HG03460 (cell line): Measurements from ENCODE around the gene NDUFAF2.
"Not testable (repeated sequence)": the region's sequence is repeated elsewhere in the genome, so short reads cannot be mapped to it uniquely, and the experiment has no call there.

Source experiments
- ATAC-seq: cut with Tn5 transposase; IDR thresholded peaks from one replicate; pipeline ENCODE4 v1.9.1; 2021; ENCODE audit not compliant: unreplicated experiment

Gene NDUFAF2

DNA sequence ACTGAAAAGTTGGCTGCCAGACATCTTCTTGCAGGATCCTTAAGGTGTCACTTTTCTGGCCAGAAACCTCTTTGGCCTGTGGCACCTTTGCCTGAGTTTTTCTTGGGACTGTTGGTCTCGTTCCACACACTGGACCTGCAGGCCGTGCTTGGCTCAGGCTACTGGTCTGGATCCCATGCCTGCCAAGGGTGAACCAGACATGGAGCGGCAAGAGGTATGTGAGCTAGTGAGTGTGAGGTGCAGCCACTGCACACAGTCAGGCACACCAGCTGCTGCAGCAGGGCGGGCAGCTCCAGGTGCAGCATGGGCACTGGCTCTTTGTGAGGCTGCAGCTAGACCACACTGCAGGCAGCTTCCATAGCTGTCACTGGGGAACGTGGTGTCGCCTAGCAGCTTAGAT lies 47.9 kb downstream of the NDUFAF2 start:
- no peak for ATAC-seq

DNA sequence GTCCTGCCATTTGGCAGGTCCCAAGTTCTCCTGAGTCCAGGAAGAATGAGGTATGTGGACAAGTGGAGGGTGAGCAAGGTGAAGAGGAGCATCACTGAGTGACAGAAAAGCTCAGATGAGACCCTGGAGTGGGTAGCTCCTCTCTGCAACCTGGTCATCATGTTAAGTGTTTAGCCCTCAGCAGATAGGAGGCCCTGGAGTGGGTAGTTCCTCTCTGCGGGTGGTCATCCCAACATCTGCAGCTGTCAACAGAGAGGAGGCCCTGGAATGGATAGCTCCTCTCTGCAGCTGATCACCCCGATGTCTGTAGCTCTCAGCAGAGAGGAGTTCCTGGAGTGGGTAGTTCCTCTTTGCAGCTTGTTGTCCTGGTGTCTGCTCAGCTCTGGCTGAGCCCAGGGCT lies 48.4 kb downstream of the NDUFAF2 start:
- ATAC-seq: no peak

DNA sequence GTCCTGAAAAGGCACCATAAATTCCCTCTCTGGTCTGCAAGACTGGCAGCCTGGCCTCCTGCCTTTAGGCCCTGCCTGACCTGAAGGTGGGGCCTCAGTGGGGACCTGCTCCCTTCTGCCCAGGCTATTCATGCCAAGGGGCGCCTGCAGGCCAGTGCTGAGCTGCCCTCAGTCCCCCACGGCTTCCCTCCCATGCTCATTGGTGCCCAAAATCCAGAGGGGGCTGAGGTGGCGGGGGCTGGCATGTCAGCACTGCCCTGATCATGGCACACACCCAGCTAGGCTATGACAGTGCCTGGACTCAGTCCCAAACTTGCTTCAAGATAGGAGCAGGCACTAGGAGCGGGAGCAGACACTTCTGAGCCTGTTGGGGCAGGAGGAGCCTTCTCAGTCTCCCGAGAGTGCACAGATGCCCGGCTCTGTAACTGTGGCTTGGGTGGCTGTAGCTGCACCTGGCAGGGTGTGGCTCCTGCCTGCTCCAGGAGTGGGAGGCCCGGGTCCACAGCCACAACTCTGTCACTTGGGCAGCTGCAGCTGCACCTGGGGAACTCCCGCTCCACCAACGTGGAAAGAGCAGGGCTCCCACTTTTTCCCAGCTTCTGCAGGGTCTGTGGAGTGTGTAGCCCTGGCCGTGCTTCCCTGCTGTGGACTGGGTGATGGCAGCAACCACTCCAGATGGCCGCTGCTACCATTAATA lies 49.0 kb downstream of the NDUFAF2 start:
- ATAC-seq: no peak

DNA sequence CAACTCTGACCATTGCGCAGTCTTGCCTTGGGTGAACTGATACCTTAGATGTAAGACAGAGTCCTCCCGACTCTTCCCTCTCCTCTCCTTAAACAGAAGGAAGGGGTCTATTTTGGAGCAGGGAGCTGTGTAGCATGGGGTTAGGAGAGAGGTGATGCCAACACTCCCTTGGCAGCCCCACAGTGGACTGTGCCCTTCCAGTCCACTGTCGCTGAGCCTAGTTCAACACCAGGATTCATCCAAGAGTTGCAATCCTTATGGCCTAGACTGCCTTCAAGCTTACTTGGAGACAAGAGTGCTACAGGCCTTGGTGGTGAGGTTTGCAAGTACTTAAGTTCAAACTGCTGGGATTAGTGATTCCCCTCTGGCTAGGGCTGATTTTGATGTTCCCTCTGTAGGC lies 51.4 kb downstream of the NDUFAF2 start:
- ATAC-seq: no peak

DNA sequence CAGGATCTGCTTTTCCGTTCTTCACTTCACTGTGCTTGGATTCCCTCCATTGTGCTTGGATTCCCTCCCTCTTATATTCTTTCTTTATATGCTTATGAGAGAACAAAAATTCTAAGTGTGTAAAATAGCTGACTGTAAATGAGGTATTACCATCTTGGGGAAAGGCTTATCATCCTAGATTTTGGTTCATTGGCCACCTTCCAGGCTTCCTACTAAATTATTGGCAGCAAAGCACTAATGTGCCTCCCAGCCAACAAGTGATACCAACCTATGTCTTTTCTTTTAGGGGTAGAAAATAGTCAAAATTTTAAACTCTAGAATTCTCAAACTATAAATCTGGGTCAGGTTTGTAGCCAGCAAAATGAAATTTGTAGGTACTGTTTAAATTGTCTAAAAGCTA lies 52.7 kb downstream of the NDUFAF2 start:
- ATAC-seq: no peak

DNA sequence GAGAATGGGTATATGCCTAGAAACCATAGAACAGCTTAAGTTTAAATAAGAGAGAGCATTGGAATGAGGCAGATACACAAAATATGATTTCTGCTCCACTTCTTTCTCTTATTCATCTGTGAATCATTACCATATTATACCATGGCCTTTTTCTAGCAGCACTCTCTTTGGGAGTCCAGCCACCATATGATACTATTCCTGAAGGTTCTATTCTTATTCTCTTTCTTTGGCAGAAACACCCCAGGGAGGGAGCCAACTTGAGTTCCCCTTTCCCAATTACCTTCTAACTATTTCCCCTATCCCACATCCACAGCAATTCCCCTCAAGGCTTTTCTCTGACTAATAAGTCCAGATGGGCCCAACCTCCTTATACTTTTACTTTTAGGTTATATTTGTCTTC lies 55.9 kb downstream of the NDUFAF2 start:
- ATAC-seq: no peak

DNA sequence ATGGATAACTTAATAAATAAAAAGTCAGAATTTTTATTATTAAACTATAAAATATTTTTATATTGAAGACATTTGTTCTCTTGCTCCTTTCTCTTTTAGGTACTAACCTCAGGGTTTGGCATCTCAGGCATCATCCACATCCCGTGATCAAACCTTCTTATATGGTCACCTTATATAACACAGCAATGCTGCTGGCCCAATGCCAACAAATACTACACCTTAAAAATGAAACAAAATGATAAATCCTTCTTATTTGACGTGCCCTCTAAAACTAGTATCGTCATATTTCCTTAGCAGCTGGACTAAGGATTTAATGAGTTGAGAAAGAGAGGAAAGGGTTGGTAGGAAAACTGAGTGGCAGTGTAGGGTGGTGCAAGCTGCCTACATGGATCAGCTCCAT lies 56.6 kb downstream of the NDUFAF2 start:
- no peak for ATAC-seq

DNA sequence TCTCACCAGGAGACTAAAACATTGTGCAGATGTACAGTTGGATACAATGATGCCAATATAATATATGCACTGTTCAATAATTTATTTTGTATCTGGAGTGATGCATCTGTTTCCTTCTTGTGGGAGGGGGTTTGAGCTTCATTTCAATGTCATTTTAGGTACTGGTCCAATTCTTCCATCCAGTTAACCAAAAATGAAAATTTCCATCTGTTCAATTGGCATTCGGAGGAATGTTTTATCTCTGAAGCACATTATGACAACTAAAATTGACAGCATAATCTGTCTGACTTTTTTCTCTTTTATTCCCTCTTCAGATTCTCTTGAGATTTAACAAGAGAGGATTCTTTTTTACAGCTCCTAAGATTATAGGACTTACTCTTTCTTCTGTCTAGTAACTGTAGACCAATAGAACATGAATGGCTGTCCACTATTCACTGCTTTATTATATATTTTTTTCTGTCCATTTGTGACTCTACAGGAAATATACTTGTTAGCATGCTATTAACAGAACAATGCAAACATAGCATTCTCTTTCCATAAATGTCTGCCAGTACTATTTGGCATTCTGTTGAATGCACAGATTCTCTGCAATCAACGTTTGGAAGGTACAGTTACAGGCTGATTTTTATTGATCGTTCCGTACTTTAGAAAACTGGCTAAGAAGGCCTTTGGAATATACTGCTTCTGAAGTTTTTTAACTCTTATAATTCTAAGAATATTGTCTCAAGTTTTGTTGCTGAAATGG lies 57.8 kb downstream of the NDUFAF2 start:
- ATAC-seq: no peak

DNA sequence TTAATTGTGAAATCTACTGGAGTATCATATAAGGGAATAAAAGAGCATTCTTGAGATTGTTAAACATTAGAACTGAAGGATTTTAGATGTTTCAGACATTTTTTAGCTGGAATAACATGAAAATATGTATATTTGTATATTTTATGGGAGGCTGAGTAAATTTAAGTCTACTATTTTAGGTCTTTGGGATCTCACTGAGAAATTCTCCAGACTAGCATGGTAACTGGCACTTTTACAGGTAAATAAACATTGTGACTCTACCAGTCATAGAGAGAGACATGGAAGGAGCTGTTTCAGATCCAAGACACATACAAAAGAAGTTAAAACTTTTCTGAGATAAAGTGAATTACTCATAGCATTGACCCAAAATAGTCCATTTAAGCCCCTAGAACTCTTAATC lies 59.4 kb downstream of the NDUFAF2 start:
- no peak for ATAC-seq

DNA sequence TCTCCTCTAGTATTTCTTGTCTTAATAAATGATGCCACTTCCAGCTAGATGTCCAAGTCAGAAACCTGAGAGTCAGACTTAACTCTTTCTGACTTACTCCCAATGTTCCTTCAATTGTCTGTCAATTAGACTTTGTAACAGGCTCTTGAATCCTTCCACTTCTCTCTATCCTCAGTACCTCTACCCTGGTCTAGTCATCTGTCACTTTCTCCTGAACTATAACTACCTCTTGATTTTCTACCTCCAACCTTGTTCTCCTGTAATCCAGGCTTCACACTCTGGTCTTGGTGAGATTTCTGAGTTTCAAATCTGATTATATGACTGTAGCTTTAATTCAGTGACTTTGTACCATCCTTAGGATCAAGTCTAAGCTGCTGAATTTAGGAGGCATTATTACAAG lies 64.9 kb downstream of the NDUFAF2 start:
- ATAC-seq: no peak

DNA sequence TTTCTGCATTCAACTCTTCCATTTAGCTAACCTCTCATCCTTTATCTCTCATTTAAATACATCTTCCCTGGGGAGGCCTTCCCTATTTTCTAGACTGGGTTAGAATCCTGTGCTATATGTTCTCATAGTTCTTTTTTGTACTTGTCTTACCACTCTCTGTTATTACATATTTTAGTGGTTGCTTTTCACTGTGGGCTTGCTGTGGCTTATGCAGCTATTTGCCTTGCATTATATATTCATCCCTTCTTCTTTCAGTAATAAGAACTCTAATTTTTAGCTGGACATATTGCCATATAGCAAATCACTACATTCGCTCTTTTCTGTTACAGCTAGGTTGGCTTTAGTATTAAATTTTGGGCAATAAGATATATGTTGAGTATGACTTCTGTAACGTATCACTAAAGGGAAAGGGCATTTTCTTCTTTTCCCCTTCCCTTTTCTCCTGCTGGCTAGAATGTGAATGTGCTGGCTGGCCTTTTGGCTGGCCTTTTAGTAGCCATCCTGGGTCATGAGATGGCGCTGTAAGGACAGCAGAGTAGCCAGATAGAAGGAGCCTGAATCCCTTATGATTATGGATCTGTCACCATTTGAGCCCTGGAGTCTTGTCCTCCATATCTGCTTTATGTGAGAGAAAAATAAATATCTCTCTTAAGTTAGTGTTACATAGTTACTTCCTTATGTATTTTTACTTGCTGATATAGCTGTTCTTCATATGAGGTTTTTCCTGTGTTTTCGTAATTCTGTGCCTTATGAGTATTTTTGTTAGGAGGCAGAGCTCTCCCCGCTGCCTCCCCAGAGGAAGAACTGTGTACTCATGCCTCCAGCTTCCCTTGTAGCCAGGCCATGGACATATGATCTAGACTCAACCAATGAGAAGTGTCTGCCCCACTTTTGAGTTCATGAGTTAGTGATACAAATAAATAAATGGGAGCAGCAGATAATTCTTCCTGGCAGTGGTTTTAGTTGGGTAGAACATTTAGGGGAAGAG lies 65.8 kb downstream of the NDUFAF2 start:
- no peak for ATAC-seq

DNA sequence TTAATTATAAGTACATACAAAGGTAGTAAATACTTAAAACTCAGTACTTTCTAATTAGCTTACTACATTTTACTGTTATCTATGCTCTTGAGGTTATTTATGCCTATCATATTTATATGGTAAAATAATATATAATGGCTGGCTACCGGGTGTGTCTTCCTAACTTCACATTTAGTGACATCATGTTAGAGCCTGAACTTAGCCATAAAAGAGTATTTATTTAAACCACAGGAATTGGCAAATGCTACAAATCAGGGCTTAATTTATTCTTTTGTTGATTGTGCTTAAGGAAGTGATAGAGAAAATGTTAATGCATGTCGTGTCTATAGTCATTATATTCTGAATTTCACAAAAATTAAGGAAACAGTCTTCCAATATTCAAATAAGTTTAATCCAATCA lies 73.1 kb downstream of the NDUFAF2 start:
- no peak for ATAC-seq

DNA sequence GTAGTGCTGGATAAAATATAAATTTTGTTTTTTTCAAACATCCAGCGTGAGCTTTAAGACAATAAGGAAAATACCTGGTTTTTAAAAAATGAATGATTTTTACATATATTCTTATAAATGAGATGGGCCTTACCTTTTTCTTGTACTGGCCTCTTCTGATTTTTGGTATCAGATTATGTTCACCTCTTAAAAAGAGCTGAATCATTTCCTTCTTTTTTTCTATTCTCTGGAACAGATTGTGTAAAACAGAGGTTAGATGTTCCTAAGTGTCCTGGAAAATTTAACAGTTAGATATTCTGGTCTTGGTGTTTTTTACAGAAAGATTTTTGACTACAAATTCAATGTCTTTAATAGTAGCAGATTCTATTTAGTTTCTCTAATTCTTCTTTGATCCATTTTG lies 74.6 kb downstream of the NDUFAF2 start:
- no peak for ATAC-seq

DNA sequence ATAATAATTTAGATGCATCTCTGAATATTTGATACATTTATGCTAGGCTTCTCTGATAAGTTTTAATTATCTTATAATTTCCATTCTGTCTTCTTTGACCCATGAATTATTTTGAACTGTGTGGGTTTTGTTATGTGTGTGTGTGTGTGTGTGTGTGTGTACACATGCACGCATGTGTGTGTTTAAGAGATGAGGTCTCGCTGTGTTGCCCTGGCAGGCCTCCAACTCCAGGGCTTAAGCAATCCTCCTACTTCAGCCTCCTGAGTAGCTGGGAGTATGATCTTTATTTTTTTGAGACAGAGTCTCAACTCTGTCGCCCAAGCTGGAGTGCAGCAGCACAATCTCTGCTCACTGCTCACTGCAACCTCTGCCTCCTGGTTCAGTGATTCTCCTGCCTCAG lies 75.4 kb downstream of the NDUFAF2 start:
- ATAC-seq: no peak

DNA sequence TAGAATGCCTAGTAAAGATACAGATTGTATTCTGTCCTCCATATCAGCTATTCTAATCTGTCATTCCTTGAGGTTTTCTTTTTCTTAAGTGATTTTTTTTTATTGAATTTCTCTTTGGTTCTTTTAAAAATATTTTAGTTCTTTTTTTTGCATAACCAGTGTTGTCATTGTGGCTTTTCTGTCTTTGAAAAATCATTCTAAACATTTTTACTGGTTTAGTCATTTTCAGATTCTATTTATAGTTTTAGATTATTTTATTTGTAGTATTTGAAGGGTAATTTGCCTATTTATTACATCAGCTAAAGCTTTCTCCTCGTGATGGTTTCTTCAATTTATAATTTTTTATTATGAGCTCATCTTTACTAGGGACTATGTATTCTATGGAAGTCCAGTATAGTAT lies 78.1 kb downstream of the NDUFAF2 start:
- no peak for ATAC-seq

DNA sequence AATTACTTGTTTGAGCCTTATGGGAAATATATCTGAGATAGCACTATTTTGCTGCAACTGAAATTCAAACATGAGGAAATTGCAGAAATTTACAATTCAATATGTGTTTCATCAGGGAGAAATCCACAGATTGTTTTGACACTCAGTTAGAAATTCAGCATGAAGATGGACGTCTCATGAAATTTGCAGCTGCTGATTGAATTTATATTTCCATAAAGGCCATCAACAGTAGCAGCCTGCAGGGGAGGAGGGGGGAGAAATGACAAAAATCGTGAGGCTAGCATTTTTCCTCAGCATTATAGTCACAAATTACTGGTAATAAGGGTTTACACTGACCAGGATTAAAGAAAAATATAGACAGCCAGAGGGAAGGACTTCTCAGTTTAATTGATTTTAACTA lies 81.0 kb downstream of the NDUFAF2 start:
- no peak for ATAC-seq

DNA sequence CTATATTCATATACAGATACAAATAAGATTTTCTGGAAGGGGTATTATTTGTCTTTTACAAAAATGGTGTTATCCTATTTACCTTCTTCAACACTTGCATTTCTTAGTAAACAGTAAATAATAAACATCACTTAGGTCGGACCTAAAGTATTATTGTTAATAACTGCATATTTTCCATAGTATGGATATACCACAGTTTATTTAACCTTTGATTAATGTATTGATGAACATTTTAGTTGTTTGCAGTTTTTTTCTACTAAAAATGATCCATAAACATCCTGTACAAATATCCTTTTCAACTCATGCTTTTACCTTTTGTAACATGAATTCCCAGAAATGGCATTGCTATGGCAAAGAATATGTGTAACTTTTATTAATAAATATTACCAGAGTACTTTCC lies 83.4 kb downstream of the NDUFAF2 start:
- ATAC-seq: no peak

DNA sequence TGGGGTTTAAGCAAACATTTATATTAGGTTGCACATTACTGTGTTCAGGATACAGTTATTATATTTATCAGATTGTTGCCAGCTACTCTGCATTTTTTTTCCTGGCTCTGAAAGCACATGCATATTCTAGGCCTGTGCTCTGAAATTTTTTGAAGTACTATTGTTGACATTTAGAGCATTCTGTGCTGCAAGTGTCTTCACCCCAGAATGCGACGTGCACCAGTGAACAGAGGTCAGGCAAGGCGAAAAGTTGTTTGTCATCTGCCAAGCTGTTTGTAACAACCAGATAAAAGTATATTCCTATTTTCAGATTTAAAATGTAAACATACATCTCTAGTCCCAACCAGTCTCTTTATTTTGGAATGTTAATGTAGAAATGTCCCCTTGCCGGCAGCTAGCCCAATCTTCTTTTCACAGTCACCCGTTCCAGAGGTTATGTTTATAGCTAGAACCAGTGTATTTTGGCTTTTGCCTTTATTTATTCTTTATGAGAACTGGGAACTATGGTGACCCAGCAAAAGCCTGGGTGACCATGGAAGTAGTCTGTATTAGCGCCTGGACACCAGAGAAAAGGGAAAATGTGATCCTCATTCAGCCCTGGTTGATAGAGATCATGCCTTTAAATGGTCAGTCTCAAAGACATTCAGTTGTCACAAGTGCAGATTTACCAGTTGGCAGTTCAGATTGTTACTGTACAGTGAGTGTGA lies 84.6 kb downstream of the NDUFAF2 start:
- no peak for ATAC-seq

DNA sequence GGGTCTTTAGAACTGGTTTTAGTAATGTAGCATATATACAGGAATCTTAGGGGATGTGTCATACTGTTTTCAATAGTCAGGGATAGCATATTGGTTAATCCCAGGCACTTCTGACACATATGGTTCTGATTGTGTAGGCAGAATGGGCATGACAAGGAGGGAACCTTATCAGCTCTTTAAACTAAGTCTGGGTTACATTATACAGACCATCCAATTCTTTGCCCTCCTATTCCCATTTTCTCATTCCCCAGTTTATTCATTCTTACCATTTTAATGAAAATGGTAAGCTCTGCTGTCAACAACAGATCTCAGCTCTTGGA lies 85.1 kb downstream of the NDUFAF2 start:
- ATAC-seq: no peak

DNA sequence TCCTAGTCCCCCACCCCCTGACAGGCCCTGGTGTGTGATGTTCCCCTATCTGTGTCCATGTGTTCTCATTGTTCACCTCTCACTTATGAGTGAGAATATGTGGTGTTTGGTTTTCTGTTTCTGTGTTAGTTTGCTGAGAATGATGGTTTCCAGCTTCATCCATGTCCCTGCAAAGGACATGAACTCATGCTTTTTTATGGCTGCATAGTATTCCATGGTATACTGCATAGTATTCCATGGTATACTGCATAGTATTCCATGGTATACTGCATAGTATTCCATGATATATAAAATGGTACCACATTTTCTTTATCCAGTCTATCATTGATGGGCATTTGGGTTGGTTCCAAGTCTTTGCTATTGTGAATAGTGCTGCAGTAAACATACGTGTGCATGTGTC lies 86.3 kb downstream of the NDUFAF2 start:
- ATAC-seq: not testable (repeated sequence)

DNA sequence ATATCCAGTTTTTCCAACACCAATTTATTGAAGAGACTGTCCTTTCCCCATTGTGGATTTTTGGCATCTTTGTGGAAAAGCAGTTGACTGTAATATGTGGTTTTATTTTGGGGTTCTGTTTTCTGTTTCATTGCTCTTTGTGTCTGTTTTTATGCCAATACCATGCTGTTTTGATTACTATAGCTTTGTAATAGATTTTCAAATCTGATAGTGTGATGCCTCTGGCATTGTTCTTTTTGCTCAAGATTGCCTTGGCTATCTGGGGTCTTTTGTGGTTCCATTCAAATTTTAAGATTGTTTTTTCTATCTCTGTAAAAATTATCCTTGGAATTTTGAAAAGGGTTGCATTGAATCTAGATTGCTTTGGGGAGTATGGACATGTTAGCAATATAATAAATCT lies 99.5 kb downstream of the NDUFAF2 start:
- no peak for ATAC-seq
